ENCODE data around the gene EHMT1. TPM values are rescaled to one million over a fixed set of nuclear protein-coding genes. Genes with fewer than 3 reads are reported as not detected.

The EHMT1 gene
- total RNA-seq, 4 donors from 2014 or later = 71.6 to 78.2 (median 74.2) TPM

DNA sequence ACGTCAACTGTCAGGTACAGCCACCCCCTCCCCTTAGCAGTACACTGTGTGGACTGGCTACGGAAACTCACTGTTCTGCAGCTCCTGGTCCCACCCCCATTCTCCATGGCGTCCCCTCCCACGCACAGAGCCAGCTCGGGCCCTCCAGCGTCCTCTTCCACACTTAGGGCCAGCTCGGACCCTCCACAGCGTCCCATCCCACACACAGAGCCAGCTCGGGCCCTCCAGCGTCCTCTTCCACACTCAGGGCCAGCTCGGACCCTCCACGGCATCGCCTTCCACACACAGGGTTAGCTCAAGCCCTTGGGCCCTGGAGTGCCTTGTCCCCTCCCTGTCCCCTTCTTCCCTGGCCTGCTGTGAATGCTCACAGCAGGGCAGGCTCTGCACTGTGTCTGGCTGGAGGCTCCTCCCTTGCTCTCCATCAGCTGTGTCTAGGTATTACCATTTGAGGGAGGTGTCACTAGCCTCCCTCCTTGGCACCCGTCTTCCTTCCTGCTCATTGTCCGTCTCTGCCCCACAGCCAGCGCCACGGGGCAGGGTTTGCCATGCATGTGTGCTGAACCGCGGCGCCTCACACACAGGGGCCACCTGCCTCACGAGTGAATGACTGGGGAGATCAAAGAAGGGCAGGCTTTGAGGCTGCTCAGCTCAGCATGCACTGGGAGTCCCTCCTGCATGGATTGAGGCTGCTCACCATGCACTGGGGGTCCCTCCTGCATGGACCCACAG is 180.3 kb downstream of the EHMT1 start:
- intact Hi-C loops (cut with DNase I) = no loop called here
- H3K27ac ChIP-seq (replicated peaks in 1 of 4) = no peak overlapping the region
- H3K27me3 ChIP-seq = no peaks in the 10 kb centered on the region
- TF ChIP-seq, protein P1, sequence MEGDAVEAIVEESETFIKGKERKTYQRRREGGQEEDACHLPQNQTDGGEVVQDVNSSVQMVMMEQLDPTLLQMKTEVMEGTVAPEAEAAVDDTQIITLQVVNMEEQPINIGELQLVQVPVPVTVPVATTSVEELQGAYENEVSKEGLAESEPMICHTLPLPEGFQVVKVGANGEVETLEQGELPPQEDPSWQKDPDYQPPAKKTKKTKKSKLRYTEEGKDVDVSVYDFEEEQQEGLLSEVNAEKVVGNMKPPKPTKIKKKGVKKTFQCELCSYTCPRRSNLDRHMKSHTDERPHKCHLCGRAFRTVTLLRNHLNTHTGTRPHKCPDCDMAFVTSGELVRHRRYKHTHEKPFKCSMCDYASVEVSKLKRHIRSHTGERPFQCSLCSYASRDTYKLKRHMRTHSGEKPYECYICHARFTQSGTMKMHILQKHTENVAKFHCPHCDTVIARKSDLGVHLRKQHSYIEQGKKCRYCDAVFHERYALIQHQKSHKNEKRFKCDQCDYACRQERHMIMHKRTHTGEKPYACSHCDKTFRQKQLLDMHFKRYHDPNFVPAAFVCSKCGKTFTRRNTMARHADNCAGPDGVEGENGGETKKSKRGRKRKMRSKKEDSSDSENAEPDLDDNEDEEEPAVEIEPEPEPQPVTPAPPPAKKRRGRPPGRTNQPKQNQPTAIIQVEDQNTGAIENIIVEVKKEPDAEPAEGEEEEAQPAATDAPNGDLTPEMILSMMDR (IDR thresholded peaks at IDR 0.05) = no peak
- DNase-seq (ENCODE audit: extremely low spot score) = no peak
- H3K9me3 ChIP-seq = no peaks in the 10 kb centered on the region
- peaks cover 17 to 100% (median 97%) of the 10 kb centered on the region in 4 donors for H3K36me3 ChIP-seq
- WGBS = 84% methylated on average over 21 of the region's 21 CpGs
- no peaks in the 10 kb centered on the region for H3K4me1 ChIP-seq
- H3K4me3 ChIP-seq = no peak overlapping the region

DNA sequence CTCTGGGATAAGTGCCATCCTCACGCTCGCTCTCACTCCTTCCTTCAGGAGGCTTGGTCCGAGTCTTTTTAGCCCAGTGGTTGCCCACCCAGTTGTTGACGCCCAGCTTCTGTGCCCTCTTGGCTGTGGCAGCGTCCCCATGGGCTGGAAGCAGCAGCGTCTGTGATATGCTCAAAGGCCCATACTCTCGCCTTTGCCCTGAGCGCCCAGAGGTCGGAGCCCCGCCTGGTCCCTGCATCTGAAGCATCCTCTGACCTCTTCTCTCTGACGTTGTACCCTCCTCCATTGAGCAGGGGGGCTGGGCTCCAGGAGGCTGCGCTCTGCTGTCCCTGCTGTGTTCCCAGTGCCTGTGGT is 180.8 kb downstream of the EHMT1 start:
- no peaks in the 10 kb centered on the region for H3K9me3 ChIP-seq
- H3K4me3 ChIP-seq = no peak overlapping the region
- H3K4me1 ChIP-seq = no peaks in the 10 kb centered on the region
- H3K36me3 ChIP-seq = peaks cover 17 to 96% (median 94%) of the 10 kb centered on the region in 4 donors
- H3K27ac ChIP-seq (replicated peaks in 1 of 4) = no peak overlapping the region
- TF ChIP-seq, protein P1 (IDR thresholded peaks at IDR 0.05) = no peak
- TF ChIP-seq POLR2A (IDR thresholded peaks at IDR 0.05; ENCODE audit: low read depth) = no peak
- no peak for TF ChIP-seq EP300 (IDR thresholded peaks at IDR 0.05)
- TF ChIP-seq POLR2AphosphoS5 (IDR thresholded peaks at IDR 0.05) = no peak
- no peak for DNase-seq (ENCODE audit: extremely low spot score)
- H3K27me3 ChIP-seq = no peaks in the 10 kb centered on the region
- intact Hi-C loops (cut with DNase I) = no loop called here
- 98% methylated on average over 6 of the region's 12 CpGs for WGBS

DNA sequence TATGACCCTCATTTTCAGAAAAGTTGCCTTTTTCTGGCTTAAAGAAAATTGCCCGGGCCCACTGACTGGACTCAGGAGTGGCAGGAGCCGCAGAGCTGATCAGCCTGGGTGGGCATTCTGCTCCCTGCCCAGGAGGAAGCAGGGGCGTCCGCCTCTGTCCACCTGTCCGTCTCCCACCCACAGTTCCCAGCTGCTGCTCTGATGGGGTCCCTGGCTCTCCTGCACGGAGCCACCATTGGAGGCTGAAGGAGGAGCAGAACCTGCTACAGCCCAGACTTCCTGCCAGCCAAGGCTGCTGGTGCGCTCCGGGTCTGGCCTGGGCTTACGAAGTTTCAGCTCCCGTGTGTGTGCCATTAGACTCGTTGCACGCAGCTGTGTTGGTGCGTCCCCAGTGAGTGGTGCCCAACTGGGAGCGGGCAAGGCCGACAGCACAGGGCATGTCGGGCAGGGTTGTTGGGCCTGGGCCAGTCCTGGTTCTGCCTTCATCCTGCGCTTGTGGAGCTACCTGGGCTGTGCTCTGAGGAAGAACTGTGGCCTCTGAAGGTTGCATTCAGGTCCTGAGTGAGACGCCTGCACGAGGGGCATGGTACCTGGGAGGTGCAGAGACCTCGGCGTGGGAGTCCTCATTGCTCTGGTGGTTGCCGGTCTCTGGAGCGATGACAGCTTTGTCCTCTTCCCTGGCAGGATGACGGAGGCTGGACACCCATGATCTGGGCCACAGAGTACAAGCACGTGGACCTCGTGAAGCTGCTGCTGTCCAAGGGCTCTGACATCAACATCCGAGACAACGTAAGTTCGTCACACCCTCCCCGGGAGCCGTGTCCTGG is 181.6 kb downstream of the EHMT1 start:
- no peak for DNase-seq (ENCODE audit: extremely low spot score)
- no peaks in the 10 kb centered on the region for H3K4me1 ChIP-seq
- no peak overlapping the region for H3K4me3 ChIP-seq
- peaks cover 17 to 88% (median 86%) of the 10 kb centered on the region in 4 donors for H3K36me3 ChIP-seq
- no peaks in the 10 kb centered on the region for H3K27me3 ChIP-seq
- no peaks in the 10 kb centered on the region for H3K9me3 ChIP-seq
- TF ChIP-seq, protein P1 (IDR thresholded peaks at IDR 0.05) = no peak
- TF ChIP-seq EP300 (IDR thresholded peaks at IDR 0.05) = no peak
- no peak overlapping the region for H3K27ac ChIP-seq (replicated peaks in 1 of 4)
- 88% methylated on average over 23 of the region's 31 CpGs for WGBS
- intact Hi-C loops (cut with DNase I) = no loop called here

DNA sequence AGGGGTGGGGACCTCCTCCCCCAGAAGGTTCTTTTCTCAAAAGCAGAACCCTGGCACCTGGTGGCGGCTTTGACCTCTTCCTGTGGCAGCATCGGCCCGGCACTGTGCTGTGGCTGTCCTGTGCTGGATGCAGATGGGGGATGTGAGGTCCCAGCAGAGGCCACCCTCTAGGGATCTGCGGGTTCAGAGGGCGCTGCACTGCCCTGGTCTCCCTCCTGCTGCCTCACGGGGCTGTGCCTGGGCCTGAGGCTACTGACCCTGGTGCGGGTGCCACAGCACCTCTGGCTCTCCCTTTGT is 182.2 kb downstream of the EHMT1 start:
- no peaks in the 10 kb centered on the region for H3K27me3 ChIP-seq
- TF ChIP-seq POLR2A (IDR thresholded peaks at IDR 0.05; ENCODE audit: low read depth) = no peak
- TF ChIP-seq POLR2AphosphoS5 (IDR thresholded peaks at IDR 0.05) = no peak
- no peak for TF ChIP-seq EP300 (IDR thresholded peaks at IDR 0.05)
- 90% methylated on average over 7 of the region's 7 CpGs for WGBS

DNA sequence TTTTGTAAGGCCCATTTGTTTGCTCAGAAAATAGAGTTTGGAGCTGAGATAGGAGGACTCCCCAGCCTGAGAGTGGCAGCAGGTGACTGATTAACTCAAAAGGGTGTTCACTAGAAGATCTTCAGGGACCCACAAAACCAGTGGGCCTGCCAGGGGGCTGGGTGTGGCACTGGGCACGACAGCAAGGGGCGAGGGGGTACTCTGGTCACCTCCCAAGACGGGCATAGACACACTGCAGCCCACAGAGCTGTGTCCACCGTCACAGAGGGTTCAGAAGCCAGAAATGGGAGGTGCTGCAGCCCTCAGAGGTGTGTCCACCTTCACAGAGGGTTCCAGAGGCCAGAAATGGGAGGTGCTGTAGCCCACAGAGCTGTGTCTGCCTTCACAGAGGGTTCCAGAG is 183.2 kb downstream of the EHMT1 start:
- Histone ChIP-seq H3K27me3 (no peaks in the 10 kb centered on the region), H3K27ac (replicated peaks in 1 of 4) (no peak overlapping the region), H3K9me3 (no peaks in the 10 kb centered on the region), H3K4me3 (no peak overlapping the region), H3K36me3 (peaks cover 17 to 79% (median 72%) of the 10 kb centered on the region in 4 donors), H3K4me1 (no peaks in the 10 kb centered on the region)
- no peak for DNase-seq (ENCODE audit: extremely low spot score)
- TF ChIP-seq, protein P1 (IDR thresholded peaks at IDR 0.05) = no peak
- TF ChIP-seq EP300 (IDR thresholded peaks at IDR 0.05) = no peak
- no peak for TF ChIP-seq POLR2A (IDR thresholded peaks at IDR 0.05; ENCODE audit: low read depth)
- TF ChIP-seq POLR2AphosphoS5 (IDR thresholded peaks at IDR 0.05) = no peak
- 88% methylated on average over 4 of the region's 4 CpGs for WGBS
- intact Hi-C loops (cut with DNase I) = no loop called here

More for the DNA sequence above, 182.2 kb downstream of the EHMT1 start:
- H3K4me1 ChIP-seq = no peaks in the 10 kb centered on the region
- H3K9me3 ChIP-seq = no peaks in the 10 kb centered on the region
- H3K36me3 ChIP-seq = peaks cover 17 to 84% (median 81%) of the 10 kb centered on the region in 4 donors
- H3K4me3 ChIP-seq = no peak overlapping the region
- DNase-seq (ENCODE audit: extremely low spot score) = no peak
- no peak overlapping the region for H3K27ac ChIP-seq (replicated peaks in 1 of 4)
- intact Hi-C loops (cut with DNase I) = no loop called here

Data from esophagus muscularis mucosa (tissue), 4 donors.